Trophoblast cell (in vitro differentiated cells and primary cell): Measurements from ENCODE around the gene KIF26B.
A peak's percentile ranks its signal among the peaks of the same experiment; 100 is the strongest.

Experiments used
- DNase-seq, 2 donors: peaks; one replicate each; pipeline ENCODE4 v3.0.0-alpha.2; 2016
- H2AFZ ChIP-seq: 2 replicates; pipeline ENCODE4 v1.6.1; 2013; ENCODE audit warnings: low read length, moderate library complexity, mild to moderate bottlenecking; ENCODE audit not compliant: insufficient read depth, poor library complexity
- H2AK5ac ChIP-seq: 2 replicates; pipeline ENCODE4 v1.6.1; 2013; ENCODE audit warnings: mild to moderate bottlenecking, low read length
- H2BK120ac ChIP-seq: 2 replicates; pipeline ENCODE4 v1.6.1; 2013; ENCODE audit warnings: low read length, mild to moderate bottlenecking, moderate library complexity; ENCODE audit not compliant: insufficient read depth, poor library complexity
- H2BK12ac ChIP-seq: 2 replicates; pipeline ENCODE4 v1.6.1; 2013; ENCODE audit warnings: mild to moderate bottlenecking, low read length, moderate library complexity
- H2BK5ac ChIP-seq: 2 replicates; pipeline ENCODE4 v1.6.1; 2013; ENCODE audit warnings: low read length, low read depth, moderate library complexity, mild to moderate bottlenecking; ENCODE audit not compliant: poor library complexity
- H3K14ac ChIP-seq: 2 replicates; pipeline ENCODE4 v1.6.1; 2013; ENCODE audit warnings: mild to moderate bottlenecking, low read length
- H3K18ac ChIP-seq: 2 replicates; pipeline ENCODE4 v1.6.1; 2013; ENCODE audit warnings: mild to moderate bottlenecking, low read length
- H3K23ac ChIP-seq: 2 replicates; pipeline ENCODE4 v1.6.1; 2013; ENCODE audit warnings: low read length
- H3K27ac ChIP-seq: 2 replicates; pipeline ENCODE4 v1.5.1; 2013; ENCODE audit warnings: low read depth, mild to moderate bottlenecking, inconsistent platforms, low read length, moderate library complexity
- H3K27me3 ChIP-seq: 2 replicates; pipeline ENCODE4 v1.6.1; 2013; ENCODE audit warnings: inconsistent platforms, mild to moderate bottlenecking, low read length, moderate library complexity; ENCODE audit not compliant: insufficient read depth
- H3K36me3 ChIP-seq, 2 experiments: 1 replicate in 1 of 2; 2 replicates in 1 of 2; pipeline ENCODE4 v1.6.1; 2013; ENCODE audit warnings: low read length in 2 of 2, mild to moderate bottlenecking in 2 of 2, moderate library complexity in 1 of 2; ENCODE audit not compliant: insufficient read depth in 2 of 2, control insufficient read depth in 1 of 2
- H3K4ac ChIP-seq: 2 replicates; pipeline ENCODE4 v1.6.1; 2013; ENCODE audit warnings: low read depth, mild to moderate bottlenecking, low read length, moderate library complexity
- H3K4me1 ChIP-seq, 2 experiments: 1 replicate in 1 of 2; 2 replicates in 1 of 2; pipeline ENCODE4 v1.6.1; 2013; ENCODE audit warnings: low read length in 2 of 2, mild to moderate bottlenecking in 2 of 2, moderate library complexity in 1 of 2; ENCODE audit not compliant: insufficient read depth in 2 of 2, control insufficient read depth in 1 of 2
- H3K4me2 ChIP-seq: 2 replicates; pipeline ENCODE4 v1.6.1; 2013; ENCODE audit warnings: inconsistent platforms, mild to moderate bottlenecking, low read length, moderate library complexity
- H3K4me3 ChIP-seq: 2 replicates; pipeline ENCODE4 v1.5.1; 2013; ENCODE audit warnings: mild to moderate bottlenecking, low read depth, low read length, inconsistent platforms
- H3K79me1 ChIP-seq: one replicate; pipeline ENCODE4 v1.6.1; 2013; ENCODE audit warnings: low read length
- H3K79me2 ChIP-seq: 2 replicates; pipeline ENCODE4 v1.6.1; 2013; ENCODE audit warnings: low read length, mild to moderate bottlenecking; ENCODE audit not compliant: control insufficient read depth, insufficient read depth, poor library complexity
- H3K9ac ChIP-seq: 2 replicates; pipeline ENCODE4 v1.6.1; 2013; ENCODE audit warnings: mild to moderate bottlenecking, low read length
- H3K9me3 ChIP-seq: 2 replicates; pipeline ENCODE4 v1.6.1; 2013; ENCODE audit warnings: low read depth, mild to moderate bottlenecking, control low read depth, inconsistent platforms, low read length; ENCODE audit not compliant: insufficient read depth
- H4K12ac ChIP-seq: 2 replicates; pipeline ENCODE4 v1.6.1; 2013; ENCODE audit warnings: low read depth, mild to moderate bottlenecking, low read length, moderate library complexity
- H4K8ac ChIP-seq: 2 replicates; pipeline ENCODE4 v1.6.1; 2013; ENCODE audit warnings: low read depth, mild to moderate bottlenecking, low read length, moderate library complexity
- H4K91ac ChIP-seq: one replicate; pipeline ENCODE4 v1.6.1; 2013; ENCODE audit warnings: low read depth, mild to moderate bottlenecking, low read length, moderate library complexity
- WGBS: extraction: QIAGEN DNeasy Blood & Tissue Kit; methylation state at CpG from one replicate; pipeline ENCODE4 v1.1.7; 2013; ENCODE audit warnings: missing lambda C conversion rate; ENCODE audit not compliant: insufficient read length, insufficient coverage; ENCODE audit errors: extremely low coverage; 5-methylcytosine and 5-hydroxymethylcytosine counted together

The KIF26B gene

DNA sequence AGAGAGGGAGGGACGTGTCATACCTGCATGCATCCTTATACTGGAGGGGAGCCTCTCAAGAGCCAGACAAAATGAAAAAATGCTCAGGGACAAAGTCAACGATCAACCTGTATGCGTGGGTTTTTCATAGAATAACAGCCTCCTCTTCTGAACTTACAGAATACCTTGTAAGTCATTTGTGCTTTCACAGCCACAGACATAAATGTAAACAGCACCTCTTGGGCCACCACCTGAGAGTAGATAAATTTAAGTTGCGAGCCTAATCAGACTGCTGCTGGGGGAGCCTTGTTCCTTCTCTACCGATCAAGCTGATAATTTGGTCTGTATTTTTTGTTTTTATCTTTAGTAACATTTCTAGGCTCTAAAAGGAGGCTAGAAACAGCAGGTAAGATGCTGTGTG, 223.1 kb downstream of the KIF26B start:
- Histone ChIP-seq H3K79me1 (peaks cover 13% of the 10 kb centered on the region), H2BK120ac (no peak overlapping the region), H3K23ac (no peak overlapping the region), H4K91ac (peak overlapping the region; percentile 28), H3K79me2 (no peaks in the 10 kb centered on the region), H3K4me1 (peaks cover 4 to 6% of the 10 kb centered on the region in 2 experiments), H2BK5ac (no peak overlapping the region), H3K27me3 (no peaks in the 10 kb centered on the region), H3K14ac (no peak overlapping the region), H4K8ac (no peak overlapping the region), H2AK5ac (no peak overlapping the region), H3K4me3 (no peak overlapping the region), H2AFZ (no peak overlapping the region), H3K4me2 (no peak overlapping the region), H3K9me3 (no peaks in the 10 kb centered on the region), H2BK12ac (no peak overlapping the region), H3K18ac (no peak overlapping the region), H3K9ac (no peak overlapping the region), H4K12ac (no peak overlapping the region), H3K4ac (no peak overlapping the region), H3K27ac (peak overlapping the region; percentile 31), H3K36me3 (peaks cover 3 to 9% of the 10 kb centered on the region in 2 experiments)
- no CpG with 5 or more reads among the region's 5 CpGs for WGBS
- no peak for DNase-seq

- H2AFZ ChIP-seq = no peak overlapping the region
- H4K12ac ChIP-seq = no peak overlapping the region
- H2BK120ac ChIP-seq = no peak overlapping the region
- no peak overlapping the region for H3K4me2 ChIP-seq
- H3K79me2 ChIP-seq = no peaks in the 10 kb centered on the region
- H2BK12ac ChIP-seq = no peak overlapping the region
- no peak overlapping the region for H4K91ac ChIP-seq
- peak overlapping the region; percentile 73 for H3K27ac ChIP-seq
- H3K79me1 ChIP-seq = peaks cover 13% of the 10 kb centered on the region
- H3K4ac ChIP-seq = no peak overlapping the region
- no peak overlapping the region for H2AK5ac ChIP-seq
- H3K9me3 ChIP-seq = no peaks in the 10 kb centered on the region
- no CpG with 5 or more reads among the region's 2 CpGs for WGBS
- H2BK5ac ChIP-seq = no peak overlapping the region
- H3K4me3 ChIP-seq = no peak overlapping the region
- H3K23ac ChIP-seq = no peak overlapping the region
- H3K27me3 ChIP-seq = no peaks in the 10 kb centered on the region
- H3K9ac ChIP-seq = no peak overlapping the region
- no peak overlapping the region for H3K18ac ChIP-seq
- H3K4me1 ChIP-seq = peaks cover 7 to 11% of the 10 kb centered on the region in 2 experiments
- no peak overlapping the region for H4K8ac ChIP-seq
- DNase-seq = peak; percentile 40 to 41
- H3K14ac ChIP-seq = no peak overlapping the region
- H3K36me3 ChIP-seq = peaks cover 3 to 9% of the 10 kb centered on the region in 2 experiments
Measured at GRCh38 chr1:245378311-245378722, 223.5 kb downstream of the KIF26B start.

- Histone ChIP-seq H3K79me2 (no peaks in the 10 kb centered on the region), H2BK12ac (no peak overlapping the region), H3K4ac (no peak overlapping the region), H2AK5ac (no peak overlapping the region), H2BK120ac (peak overlapping the region; percentile 18), H2AFZ (no peak overlapping the region), H3K9me3 (no peaks in the 10 kb centered on the region), H3K4me3 (no peak overlapping the region), H3K14ac (no peak overlapping the region), H2BK5ac (no peak overlapping the region), H3K18ac (no peak overlapping the region), H3K27ac (peak overlapping the region; percentile 73), H3K4me1 (peaks cover 11 to 14% of the 10 kb centered on the region in 2 experiments), H3K23ac (no peak overlapping the region), H3K9ac (no peak overlapping the region), H4K91ac (no peak overlapping the region), H3K27me3 (no peaks in the 10 kb centered on the region), H3K36me3 (peaks cover 3 to 7% of the 10 kb centered on the region in 2 experiments), H4K8ac (no peak overlapping the region), H3K79me1 (peaks cover 15% of the 10 kb centered on the region), H4K12ac (no peak overlapping the region), H3K4me2 (no peak overlapping the region)
- DNase-seq = no peak
- WGBS = no CpG with 5 or more reads among the region's 5 CpGs
Measured at GRCh38 chr1:245378745-245379144, 224.0 kb downstream of the KIF26B start.

DNA sequence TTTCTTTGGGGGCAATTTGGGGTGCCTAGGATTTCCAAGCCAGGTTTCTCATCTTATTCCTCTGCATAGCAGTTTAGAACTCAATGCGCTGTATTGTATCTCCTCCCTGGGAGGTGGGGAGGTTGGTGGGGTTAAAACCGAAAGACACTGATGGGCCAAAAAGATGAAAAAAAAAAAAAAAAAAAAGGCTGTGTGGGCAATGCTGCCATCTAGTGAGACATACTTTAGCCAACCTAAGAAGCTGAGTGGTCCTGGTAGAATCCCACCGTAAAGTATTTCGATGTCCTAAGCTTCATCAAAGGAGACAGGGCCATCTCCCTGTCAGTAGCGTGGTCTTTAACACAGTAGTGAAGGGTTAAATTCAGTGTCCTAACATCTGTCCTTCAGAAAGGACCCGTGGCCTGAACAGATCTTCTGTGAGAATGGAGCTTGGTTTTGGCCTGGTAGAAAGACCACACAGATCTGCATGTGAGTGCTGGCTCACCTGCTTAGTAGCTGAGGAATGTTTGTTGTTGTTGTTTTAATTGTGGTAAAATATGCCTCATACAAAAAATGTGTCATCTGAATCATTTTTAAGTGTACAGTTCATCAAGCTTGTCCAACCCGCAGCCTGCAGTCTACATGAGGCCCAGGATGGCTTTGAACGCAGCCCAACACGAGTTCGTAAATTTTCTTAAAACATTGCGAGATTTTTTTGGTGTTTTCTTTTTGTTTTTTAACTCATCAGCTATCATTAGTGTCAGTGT, 226.2 kb downstream of the KIF26B start:
- Histone ChIP-seq H2BK120ac (peak overlapping the region; percentile 34), H3K79me1 (peaks cover 17% of the 10 kb centered on the region), H3K4me3 (no peak overlapping the region), H2BK5ac (peak overlapping the region; percentile 62), H3K4ac (peak overlapping the region; percentile 27), H3K14ac (peak overlapping the region; percentile 63), H4K8ac (peak overlapping the region; percentile 47), H4K91ac (peak overlapping the region; percentile 80), H3K27ac (peak overlapping the region; percentile 62), H3K4me1 (peaks cover 12 to 17% of the 10 kb centered on the region in 2 experiments), H3K9me3 (no peaks in the 10 kb centered on the region), H3K4me2 (no peak overlapping the region), H2BK12ac (peak overlapping the region; percentile 76), H3K27me3 (no peaks in the 10 kb centered on the region), H4K12ac (no peak overlapping the region), H2AFZ (no peak overlapping the region), H3K36me3 (no peaks in the 10 kb centered on the region), H2AK5ac (peak overlapping the region; percentile 81), H3K79me2 (no peaks in the 10 kb centered on the region), H3K9ac (no peak overlapping the region), H3K23ac (no peak overlapping the region), H3K18ac (peak overlapping the region; percentile 47)
- WGBS = no CpG with 5 or more reads among the region's 11 CpGs
- DNase-seq = peak; percentile 63 to 76
